ENCODE data around the gene FIG4. TPM values are rescaled to one million over a fixed set of nuclear protein-coding genes. Genes with fewer than 3 reads are reported as not detected.

The FIG4 gene
- total and polyA plus RNA-seq, 2 of the 13 experiments (the other 11 are each of a cell fraction or from before 2014, with no cell fraction given): 5.5 to 7.9 TPM

GRCh38 chr6:109872549-109872948 lies 181.5 kb downstream of the FIG4 start:
- Histone ChIP-seq H3K4me3 (replicated peaks in 1 of 3; ENCODE audit: insufficient read depth in 1 of 3, low read depth in 2 of 3, low read length in 3 of 3) (no peak overlapping the region), H3K79me2 (ENCODE audit: insufficient read depth, low read length) (no peaks in the 10 kb centered on the region), H2AFZ (ENCODE audit: low read length) (no peak overlapping the region), H3K4me2 (ENCODE audit: low read depth, low read length) (no peak overlapping the region), H3K27ac (ENCODE audit: extremely low read length, insufficient read depth, low read length) (no peak overlapping the region), H3K4me1 (ENCODE audit: insufficient read depth, low read length) (no peaks in the 10 kb centered on the region), H3K36me3 (replicated peaks in 1 of 2; ENCODE audit: control insufficient read depth in 1 of 2, insufficient read depth in 2 of 2, low read length in 2 of 2) (no peaks in the 10 kb centered on the region), H4K20me1 (ENCODE audit: insufficient read depth, low read length) (no peaks in the 10 kb centered on the region), H3K27me3 (ENCODE audit: control insufficient read depth in 1 of 2, insufficient read depth in 2 of 2, low read length in 2 of 2) (peaks cover 0 to 31% of the 10 kb centered on the region in 2 experiments; a peak in 3 of 5 replicates), H3K9me3 (ENCODE audit: low read length) (no peaks in the 10 kb centered on the region), H3K9ac (ENCODE audit: insufficient read depth, low read depth, low read length) (no peak overlapping the region)
- intact Hi-C loops (cut with micrococcal nuclease; ENCODE audit: unreplicated experiment): no loop called here
- WGBS (ENCODE audit: low lambda C conversion rate): 0% methylated on average over 1 of the region's 1 CpG
- ChIA-PET POLR2A (no interaction called here), CTCF (ENCODE audit: low intra/inter-chr PET ratio, low total read pairs) (no interaction called here)
- ATAC-seq: no peak
- no peak for TF ChIP-seq ZBTB7A (CRISPR knock-in tag; IDR thresholded peaks at IDR 0.05)
- no peak for TF ChIP-seq MXD4 (CRISPR knock-in tag; IDR thresholded peaks at IDR 0.05)
- no peak for TF ChIP-seq DZIP1 (CRISPR knock-in tag; IDR thresholded peaks at IDR 0.05)
- TF ChIP-seq ZNF616 (CRISPR knock-in tag; IDR thresholded peaks at IDR 0.05; ENCODE audit: low read depth): no peak
- TF ChIP-seq ZBTB8A (CRISPR knock-in tag; IDR thresholded peaks at IDR 0.05; ENCODE audit: borderline replicate concordance, low read depth): no peak
- no peak for TF ChIP-seq MNT (IDR thresholded peaks at IDR 0.05)
- TF ChIP-seq STAT5B (CRISPR knock-in tag; IDR thresholded peaks at IDR 0.05): no peak
- TF ChIP-seq MED8 (CRISPR knock-in tag; IDR thresholded peaks at IDR 0.05; ENCODE audit: insufficient replicate concordance): no peak
- DNase-seq (ENCODE audit: low spot score): no peak
- in situ Hi-C loops (cut with HindIII; ENCODE audit: extremely low pct_ligation_motif_present, low pct_unique_long_range_greater_than_20kb): no loop called here
- BruUV-seq (replicated peaks): no TSS peak
- no peak for FAIRE-seq

Measured in HepG2 (cell line).